Stimulated activated CD4-positive, alpha-beta T cell treated with anti-CD3 and anti-CD28 coated beads, Interleukin-4, amount 100 ng/mL, for 1 hour (primary cell): ENCODE measurements around the gene GALNT7.
"Not testable (repeated sequence)": the region's sequence is repeated elsewhere in the genome, so short reads cannot be mapped to it uniquely, and the experiment has no call there.

Source experiments
- DNase-seq: peaks from one replicate; pipeline ENCODE4 v3.0.0-alpha.2; 2020

GALNT7 gene

DNA sequence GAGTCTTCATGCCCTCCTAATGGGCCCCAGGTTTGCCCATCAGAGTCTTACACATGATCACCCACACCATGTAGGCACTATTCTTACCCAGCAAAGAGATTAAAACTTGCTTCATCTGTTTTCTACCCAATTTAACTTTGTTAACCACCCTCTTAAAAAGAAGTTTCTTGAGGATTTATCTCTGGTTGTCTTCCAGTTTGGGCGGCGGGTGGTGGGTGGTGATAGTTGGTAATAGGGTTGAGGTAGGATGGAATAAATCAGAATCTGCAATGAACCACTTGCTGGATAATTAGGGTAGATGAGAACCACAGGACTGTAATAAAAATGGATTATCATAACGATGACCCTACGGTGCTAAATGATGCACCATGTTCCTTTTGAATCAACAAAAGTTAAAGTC, 30.9 kb downstream of the GALNT7 start:
- no peak for DNase-seq

DNA sequence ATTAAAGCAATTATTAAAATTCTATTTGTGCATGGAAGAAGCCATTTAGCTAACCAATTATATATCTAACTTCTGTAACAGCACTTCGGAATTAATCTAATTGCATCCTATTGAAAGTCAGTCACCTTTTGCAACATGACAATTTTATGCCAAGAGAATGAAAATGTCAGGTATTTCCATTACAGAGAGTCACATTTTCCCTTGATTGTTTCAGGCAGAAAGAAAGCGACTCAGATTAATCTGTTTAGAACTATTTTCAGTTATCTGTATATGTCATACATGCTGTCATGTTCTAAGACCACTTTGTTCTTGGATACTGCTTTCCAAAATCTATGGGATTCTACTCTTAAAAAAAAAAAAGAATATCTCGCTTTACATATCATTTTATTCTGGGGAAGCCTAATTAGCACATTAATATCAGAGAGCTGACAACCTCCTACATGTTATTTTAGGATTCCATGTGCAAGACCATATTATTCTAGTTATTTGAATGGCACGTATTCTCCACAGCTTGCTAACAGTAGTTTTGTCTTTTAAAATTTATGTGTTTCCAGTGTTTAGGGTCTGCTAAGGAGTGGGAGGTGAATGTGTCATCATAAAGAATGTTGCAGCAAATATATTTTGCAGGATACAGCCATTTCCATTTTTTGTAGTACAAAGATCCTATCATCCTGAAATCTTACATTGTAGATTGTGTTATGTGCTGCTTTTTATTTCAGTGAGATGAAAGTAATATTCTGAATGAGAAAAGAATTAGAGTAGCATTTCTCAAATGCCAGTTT, 31.7 kb downstream of the GALNT7 start:
- no peak for DNase-seq

DNA sequence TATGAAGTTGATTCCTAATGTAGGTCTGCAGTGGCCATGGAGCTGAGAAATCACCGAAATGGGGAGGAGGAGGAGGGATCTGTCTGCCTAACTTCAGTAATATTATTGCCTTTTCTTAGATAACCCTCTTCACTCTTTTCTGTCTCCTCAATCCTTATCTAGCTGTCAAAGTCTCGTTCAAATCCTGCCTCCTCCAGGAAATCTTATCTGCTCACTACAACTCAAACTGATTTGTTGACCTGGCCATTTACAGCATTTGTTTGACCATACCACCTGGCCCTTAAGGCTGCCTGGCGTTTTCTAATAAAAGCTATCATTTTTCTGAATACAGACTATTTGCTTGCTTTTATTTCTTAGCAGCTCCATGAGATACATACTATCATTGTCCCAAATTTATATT, 33.8 kb downstream of the GALNT7 start:
- DNase-seq, result no peak

DNA sequence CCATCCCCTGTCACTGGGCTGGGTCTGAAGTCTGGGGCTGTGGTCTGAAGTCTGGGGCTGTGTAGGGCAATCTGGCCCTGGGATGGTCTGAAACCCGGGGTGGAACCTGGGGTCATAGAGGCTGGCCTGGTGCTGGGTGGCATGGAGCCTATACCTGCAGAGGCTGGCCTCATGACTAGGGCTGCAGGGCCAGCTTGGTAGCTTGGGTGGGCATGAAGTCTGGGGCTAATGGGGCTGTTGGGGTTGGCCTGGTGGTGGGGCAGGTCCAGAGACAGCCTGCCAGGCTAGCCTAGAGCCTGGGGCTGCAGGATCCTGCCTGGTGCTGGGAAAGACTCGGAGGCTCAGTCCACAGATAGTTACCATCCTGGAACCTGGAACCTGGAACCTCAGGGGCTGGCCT, 37.0 kb downstream of the GALNT7 start:
- no peak for DNase-seq

DNA sequence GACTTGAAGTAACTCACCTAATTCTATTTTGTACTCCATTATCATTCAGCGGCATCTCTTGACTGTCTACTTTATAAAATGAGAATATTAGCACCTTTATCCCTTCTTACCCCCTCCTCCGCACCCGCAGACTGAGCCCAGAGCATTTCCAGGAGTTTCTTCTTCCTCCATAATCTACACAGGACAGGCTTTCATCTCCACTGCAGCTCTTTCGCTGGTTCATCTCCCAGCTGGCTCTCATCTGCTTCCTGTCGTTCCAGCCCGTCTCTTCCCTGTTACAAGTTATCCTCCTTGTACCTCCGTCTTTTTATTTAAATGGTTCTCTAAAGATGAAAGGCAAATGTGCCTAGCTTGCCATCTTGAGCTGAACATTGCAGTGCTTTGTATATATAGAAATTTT, 39.8 kb downstream of the GALNT7 start:
- no peak for DNase-seq

DNA sequence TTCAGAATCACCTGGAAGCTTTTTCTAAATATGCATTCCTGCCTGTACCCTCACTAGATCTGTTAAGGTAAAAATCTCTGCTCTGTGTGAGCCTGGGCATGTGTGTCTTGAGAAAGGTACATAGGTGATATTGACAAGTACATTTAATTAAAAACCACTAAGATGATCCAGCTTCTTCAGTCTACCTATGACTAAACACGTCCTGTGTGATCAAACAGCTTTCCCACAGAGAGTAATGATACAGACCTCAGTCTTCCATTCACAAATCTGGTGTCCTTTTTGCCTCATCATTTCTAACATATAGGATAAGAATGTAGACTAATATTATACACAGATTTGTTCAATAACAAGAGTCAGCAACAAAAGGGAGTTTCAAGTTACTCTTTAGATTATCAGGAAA, 42.6 kb downstream of the GALNT7 start:
- DNase-seq, result no peak

DNA sequence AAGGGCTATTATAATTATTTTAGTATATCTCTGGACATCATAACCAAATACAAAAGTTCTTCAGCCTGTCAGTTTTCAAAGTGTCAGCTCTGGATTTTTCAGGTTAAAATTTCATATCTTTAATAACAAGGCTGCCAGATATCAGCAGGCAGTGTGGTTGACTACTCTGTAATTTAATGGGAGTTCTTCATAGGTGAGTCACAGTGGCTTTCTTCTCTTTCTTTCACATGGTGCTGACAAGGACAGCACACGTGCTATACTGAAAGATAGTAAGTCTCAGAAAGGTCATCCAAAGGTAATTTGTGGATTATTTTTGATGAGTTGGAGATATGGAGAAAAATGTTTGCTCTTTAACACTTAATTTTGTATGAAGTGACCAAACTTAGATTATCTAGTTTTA, 43.2 kb downstream of the GALNT7 start:
- DNase-seq, result no peak

DNA sequence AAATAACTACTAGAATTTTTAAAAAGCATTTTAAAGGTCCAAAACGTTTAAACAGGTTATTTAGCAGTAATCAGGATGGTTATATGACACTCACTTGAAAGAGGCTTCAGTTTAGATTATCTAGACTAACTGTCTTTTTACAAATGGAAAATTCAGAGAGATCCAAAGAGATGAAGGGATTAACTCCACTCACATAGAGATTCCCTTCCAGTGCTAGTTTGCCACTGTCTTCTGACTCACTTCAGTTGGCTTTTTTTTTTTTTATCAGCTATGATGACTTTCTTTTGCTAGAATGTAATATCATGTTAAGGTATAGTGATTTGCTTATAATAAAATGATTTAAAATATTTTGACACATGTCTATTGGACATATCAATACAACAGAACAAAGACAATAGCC, 43.8 kb downstream of the GALNT7 start:
- no peak for DNase-seq

DNA sequence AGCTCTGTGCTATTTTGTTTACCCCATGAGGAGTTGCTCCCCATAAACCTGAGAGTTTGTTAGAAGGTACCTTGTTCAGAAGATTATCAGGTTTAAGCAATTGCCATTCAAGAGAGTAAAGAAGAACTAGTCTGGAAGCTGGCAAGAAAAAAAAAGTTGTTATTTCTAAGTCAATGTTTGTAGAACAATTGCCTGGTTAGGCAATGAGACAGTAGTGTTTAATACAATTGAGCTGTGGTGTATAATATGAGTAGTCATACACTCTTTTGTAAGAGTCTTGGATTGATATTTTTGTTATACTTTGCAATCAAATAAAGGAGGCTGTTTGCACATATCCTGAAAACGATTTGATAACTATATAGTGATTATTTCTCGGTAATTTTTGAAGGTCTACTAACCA, 44.7 kb downstream of the GALNT7 start:
- DNase-seq, result no peak

DNA sequence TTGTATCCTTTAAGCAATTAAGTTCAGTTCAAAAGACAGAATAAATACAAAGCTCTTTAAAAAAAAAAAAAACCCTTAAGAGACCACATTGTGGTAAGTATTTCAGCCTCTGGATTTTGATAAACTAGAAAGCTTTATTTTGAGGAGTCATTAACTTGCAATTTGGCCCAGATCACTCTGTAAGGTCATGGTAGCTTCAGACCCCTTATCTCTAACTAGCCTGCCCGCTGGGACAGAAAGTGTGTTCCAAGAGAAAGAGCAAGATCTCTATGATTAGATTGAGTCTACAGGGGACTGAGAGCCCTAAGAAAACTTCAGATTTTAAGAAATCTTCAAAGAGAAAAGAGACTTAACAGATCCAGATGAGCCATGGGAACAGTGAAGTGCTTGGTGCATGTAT, 45.6 kb downstream of the GALNT7 start:
- no peak for DNase-seq

DNA sequence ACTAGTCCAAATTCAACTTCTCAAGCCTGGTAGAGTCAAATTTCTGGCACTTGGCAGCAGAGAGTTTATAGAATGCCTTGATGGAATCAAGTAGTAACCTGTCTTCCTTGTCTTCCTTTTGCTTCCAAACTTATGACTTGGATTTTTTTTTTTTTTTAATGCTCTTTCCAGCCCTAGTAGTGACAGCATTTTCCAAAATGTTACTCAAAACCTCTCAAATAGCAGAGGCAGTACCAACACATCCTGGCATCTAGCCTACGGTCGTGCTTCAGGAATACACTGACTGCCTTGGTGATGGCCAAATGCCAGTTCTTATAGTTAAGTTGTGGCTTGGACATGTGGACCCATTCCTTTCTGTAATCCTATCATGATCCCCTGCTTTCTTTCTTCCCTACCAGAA, 46.0 kb downstream of the GALNT7 start:
- no peak for DNase-seq

DNA sequence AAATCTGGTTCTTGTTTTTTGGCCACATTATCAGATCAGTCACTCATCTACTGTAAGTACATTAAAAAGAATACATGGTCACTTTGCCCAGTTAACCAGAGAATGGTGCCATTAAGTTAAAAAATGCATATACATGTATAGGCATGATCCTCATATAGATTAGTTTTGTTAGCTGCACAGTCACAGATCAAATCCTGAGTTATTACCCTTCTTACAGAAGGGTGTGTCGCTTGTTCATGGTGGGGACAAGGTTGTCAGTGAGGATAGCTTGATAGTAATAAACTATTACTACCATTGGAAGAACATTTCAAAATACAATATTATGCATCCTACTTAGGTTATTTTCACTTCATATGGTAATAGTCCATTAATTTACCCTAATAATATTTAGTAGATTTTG, 48.5 kb downstream of the GALNT7 start:
- DNase-seq, result no peak

DNA sequence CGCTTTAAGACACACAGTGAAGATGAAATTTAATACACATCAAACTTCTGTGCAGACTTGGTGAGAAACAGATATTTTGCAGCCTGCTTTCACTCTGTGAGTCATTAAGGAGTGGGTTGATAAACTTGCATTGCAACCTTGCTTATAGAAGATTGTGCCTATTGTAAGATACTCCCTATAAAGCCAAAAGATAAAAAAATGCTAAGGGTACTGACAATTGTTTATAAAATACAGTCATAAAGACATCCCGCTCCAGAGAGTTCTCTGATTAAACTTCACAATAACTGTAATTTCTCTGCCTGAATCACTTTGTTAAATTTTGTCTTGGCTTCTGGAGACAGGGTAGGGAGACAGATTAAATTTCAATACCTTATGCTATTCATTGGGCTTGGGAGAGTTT, 49.1 kb downstream of the GALNT7 start:
- DNase-seq, result no peak

DNA sequence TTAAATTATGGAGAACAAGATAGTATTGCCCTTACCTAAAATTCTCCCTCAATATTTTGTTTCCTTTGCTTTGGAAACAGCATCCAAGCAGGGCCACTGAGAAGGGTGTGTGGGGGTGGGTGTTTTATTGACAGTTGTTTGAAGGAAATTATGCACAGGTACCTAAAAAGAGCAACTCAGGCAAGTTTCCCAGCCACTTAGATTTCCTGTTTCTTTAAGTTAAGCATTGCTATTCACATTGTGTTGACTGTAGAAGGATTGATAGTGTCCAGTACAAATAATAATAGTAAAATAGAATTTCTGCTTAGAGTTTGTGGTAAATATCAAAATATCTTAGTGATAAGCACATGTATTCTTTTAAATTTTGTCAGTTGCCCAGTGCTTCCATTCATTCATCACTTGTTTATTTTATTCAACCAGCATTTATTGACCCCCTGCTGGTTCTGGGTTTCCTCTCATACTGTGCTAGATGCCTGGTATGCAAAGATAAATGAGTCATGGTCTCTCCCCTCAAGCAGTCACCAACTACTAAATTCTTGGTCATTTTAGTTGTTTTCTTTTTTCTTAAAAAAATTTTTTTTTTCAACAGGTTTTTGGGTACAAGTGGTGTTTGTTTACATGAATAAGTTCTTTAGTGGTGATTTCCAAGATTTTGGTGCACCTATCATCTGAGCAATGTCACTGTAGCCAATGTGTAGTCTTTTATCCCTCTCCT, 50.0 kb downstream of the GALNT7 start:
- DNase-seq, result no peak

DNA sequence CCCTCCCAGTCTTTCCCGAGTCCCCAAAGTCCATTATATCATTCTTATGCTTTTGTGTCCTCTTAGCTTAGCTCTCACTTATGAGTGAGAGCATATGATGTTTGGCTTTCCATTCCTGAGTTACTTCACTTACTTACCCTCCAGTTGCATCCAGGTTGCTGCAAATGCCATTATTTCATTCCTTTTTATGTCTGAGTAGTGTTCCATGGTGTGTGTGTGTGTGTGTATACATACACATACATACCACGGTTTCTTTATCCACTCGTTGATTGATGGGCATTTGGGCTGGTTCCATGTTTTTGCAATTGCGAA, 50.5 kb downstream of the GALNT7 start:
- DNase-seq, result not testable (repeated sequence)

DNA sequence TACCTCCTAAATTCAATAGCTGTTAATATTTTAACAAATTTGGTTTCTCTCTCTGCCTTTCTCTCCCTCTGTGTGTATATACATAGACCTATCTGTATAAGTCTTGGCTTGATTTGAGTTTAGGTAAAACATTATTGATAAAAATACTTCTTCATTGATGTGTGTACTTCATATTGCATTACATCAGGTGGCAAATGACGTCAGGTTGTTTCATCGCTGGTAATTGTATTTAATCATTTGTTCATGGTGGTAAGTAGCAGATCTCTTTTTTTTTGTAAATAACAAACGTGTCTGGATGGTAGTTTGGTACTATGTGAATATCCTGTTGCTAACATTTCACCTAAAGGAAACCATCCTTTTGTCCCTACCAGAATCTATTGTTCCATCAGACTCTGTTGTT, 55.1 kb downstream of the GALNT7 start:
- DNase-seq, result no peak

DNA sequence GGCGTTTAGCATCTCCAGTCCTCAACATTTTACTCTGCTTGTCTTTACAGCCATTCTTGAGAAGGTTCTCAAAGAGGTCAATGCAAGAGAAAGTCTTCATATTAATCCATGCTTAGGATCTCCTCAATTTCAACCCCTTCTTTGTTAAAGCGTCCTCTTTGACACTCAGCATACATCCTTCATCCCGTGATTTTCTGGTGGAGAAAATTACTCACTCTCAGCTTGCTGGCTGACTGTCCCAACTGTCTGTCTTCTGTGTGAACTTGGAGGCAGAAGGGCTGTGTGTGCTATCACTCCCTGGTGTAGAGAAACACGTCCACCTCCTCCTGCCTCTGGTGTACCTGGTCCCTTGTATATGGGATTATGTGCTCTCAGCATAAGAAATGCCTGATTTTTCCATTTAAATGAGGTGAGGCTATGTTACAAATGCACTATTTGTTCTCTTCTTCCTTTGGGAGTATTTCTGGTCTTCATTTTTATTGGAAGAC, 57.8 kb downstream of the GALNT7 start:
- no peak for DNase-seq

DNA sequence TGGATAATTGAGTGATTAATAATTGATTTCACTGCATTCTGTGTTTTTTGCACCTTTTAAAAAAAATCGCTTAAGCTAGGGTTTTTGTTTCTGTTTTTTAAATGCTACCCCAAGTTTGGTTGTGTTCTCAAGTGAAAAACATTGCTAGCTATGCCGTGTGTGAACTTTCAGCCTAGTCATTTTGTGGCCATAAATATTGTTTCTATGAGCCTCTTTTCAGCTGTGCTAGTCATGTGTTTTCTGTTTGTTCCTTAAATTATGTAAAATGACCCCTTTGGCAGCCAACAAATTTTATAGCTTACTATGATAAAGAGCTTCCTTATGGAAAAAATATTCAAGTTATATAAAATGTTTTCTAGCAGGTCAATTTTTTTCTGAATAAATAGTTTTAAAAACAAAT, 59.1 kb downstream of the GALNT7 start:
- DNase-seq, result no peak

DNA sequence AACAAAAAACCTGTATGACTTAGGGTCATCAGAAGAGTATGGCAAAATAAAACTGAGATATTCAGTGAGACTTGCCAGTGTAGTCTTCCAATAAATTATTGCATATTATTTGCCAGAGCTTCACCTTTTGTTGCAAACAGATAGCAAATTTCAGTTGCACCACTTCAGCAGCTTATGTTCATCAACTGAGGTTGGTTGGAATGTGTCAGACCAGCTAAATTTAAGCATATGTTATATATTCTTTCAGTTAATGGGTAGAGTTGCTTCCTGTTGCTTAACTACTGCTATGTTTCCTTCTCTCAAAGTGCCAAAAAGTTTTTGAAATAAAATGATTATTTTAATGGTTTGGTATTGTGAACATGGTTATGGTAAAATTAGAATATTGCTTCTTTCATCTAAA, 61.5 kb downstream of the GALNT7 start:
- DNase-seq, result no peak

DNA sequence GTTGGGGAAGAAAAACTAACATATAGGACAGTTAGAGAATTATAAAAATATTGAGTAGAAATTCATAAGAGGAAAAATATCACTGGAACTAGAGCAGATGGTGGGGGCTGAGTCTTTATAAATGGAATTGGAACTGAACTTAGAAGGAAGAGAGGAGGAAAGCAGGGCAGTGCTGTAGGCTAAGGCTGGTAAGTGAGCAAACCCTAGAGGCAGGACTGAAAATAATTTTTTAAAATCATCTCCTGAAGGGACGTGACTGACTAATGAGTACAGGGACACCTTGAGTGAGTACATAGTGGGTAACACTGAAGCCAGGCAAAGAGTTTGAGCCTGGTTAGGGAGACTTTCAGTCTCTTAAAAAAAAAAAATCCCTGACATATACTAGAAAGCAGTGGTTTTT, 63.3 kb downstream of the GALNT7 start:
- no peak for DNase-seq

DNA sequence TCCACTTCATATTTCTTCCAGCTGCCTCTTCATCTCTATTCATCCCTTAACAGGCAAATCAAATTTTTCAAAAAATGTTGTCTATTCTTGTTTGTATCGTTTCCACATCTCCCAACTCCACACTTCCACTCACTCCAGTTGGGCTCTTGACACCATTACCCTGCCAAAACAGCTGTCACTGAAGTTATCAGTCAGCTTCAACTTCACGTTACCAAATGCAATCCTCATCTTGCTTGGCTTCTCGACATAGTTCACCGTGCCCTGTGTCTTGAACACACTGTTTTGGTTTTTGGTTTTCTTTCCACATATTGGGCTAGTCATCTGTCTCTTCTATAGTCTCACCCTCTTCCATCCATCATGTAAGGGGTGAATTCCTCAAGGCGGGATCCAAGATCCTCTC, 65.2 kb downstream of the GALNT7 start:
- DNase-seq, result no peak

DNA sequence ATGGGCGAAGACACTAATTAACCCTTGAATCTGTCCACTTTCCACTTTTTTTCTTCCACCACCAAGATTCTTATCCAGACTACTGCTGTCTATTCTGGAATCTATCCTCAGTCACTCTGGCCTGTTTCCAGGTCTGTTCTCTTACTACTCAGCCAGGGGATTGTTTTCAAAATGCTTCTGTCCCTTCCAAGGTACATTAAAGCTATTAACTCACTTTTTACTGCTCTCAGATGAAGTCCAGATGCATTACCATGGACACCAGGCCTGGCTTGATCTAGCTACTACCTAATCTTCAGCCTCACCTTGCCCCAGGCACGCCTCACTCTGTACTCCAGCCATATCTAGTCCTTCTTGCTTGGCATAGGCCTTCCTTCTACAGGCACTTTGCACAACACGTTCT, 66.4 kb downstream of the GALNT7 start:
- no peak for DNase-seq

DNA sequence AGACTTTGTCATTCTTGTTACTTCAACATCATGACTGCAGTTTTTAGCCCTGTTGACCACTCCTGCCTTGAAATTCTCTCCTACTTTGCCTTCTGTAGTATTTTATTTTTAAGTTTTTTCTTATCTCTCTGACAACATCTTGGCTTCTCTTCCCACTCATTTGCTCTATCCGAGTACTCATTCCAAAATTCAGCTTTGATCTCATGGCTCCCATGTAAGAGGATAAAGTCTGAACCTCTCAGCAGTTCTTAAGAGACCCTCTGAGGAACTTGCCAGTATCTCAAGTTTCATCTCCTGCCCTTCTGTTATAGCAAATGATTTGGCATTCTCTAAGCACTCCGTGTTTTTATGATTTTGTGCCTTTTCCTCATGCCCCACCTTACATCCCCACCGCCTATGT, 67.7 kb downstream of the GALNT7 start:
- DNase-seq, result no peak

DNA sequence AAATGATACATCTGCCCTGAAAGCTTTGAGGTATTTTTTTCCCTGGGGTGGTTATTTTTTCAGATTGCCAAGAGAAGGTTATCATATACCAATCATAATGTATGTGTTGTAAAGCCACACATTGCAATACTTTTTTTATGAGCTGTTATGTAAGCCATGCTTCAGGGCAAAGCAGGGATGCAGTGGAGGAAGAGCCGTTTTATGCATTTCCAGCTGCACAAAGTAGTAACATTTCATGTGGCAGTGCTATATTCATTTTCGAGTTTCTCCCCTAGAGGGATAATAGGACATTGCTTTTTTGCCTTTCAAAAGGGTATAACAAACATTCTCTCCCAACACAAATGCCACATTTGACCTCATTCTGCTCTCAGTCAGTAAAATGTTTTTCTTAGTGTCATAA, 68.5 kb downstream of the GALNT7 start:
- DNase-seq, result no peak

DNA sequence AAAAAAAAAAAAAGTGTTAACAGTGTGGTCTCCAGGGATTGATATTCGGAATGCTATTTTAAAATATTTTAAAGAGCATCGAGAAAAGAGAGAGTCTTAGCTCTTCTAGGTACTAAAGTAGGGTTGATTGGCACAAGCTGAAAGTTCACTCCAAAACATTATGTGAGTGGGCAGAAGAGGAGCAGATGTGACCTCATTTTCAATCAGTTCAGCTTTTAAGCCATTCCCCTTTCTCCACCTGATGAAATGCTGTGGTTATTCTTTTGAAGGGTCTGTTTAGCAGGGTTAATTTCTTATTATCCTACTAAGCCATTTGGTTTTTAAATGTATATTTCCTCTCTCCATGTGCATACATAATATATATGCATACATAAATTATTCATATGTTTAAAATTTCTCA, 69.2 kb downstream of the GALNT7 start:
- no peak for DNase-seq
